Measurements from ENCODE around the gene DNAJC11. TPM values are rescaled to one million over a fixed set of nuclear protein-coding genes. Genes with fewer than 3 reads are reported as not detected.
A peak's percentile ranks its signal among the peaks of the same experiment; 100 is the strongest.

DNAJC11 gene
- total RNA-seq, 1 experiment from 2014 or later = 93.6 TPM

DNA sequence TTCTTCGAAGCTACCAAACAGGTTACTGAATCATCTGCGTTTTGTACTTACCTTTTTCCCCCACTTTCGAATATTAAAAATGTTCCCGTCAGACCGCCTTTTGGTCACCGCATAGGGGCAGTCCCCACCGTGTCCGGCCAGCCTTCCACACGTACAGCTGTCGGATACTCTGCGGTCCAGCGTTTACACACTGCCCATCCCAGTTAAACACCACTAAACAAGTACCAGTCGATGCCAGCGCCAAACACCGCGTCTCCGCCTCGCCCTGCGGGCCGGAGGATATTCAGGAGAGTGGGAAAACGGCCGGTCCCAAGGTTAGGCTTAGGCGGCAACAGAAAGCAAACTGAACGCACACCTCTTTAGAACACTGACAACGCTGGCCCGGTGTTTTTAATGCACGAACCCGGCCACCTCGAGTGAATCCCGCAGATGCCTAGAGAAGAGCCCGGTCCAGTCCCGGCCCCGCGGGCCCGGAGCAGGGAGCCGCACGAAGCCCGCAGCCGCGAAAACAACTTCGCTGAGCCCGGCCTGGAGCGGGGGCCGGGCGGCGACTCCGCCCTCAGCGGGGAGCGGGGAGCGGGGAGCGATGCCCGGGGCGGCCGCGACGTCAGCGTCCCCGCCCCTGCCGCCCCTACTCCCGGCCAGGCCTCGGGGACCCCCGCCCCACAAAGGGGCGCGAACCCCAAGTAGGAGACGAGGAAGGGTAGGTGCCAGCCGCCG is 88.8 kb downstream of the DNAJC11 start:
- TF ChIP-seq POLR2AphosphoS5 (IDR thresholded peaks at IDR 0.05; ENCODE audit: low read depth, low read length) (peak; percentile 40; the same call in 1 of the 2 replicates), TCF7L2 (IDR thresholded peaks at IDR 0.05; ENCODE audit: low read depth, low read length) (no peak), SIN3A (IDR thresholded peaks at IDR 0.05; ENCODE audit: borderline replicate concordance, insufficient read depth, low read depth, low read length) (peak; percentile 73)
- TF ChIP-seq, protein P1, sequence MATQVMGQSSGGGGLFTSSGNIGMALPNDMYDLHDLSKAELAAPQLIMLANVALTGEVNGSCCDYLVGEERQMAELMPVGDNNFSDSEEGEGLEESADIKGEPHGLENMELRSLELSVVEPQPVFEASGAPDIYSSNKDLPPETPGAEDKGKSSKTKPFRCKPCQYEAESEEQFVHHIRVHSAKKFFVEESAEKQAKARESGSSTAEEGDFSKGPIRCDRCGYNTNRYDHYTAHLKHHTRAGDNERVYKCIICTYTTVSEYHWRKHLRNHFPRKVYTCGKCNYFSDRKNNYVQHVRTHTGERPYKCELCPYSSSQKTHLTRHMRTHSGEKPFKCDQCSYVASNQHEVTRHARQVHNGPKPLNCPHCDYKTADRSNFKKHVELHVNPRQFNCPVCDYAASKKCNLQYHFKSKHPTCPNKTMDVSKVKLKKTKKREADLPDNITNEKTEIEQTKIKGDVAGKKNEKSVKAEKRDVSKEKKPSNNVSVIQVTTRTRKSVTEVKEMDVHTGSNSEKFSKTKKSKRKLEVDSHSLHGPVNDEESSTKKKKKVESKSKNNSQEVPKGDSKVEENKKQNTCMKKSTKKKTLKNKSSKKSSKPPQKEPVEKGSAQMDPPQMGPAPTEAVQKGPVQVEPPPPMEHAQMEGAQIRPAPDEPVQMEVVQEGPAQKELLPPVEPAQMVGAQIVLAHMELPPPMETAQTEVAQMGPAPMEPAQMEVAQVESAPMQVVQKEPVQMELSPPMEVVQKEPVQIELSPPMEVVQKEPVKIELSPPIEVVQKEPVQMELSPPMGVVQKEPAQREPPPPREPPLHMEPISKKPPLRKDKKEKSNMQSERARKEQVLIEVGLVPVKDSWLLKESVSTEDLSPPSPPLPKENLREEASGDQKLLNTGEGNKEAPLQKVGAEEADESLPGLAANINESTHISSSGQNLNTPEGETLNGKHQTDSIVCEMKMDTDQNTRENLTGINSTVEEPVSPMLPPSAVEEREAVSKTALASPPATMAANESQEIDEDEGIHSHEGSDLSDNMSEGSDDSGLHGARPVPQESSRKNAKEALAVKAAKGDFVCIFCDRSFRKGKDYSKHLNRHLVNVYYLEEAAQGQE (IDR thresholded peaks at IDR 0.05; ENCODE audit: insufficient read depth in 1 of 2, low read depth in 2 of 2, low read length in 1 of 2) = no peak
- TF ChIP-seq, protein P2, sequence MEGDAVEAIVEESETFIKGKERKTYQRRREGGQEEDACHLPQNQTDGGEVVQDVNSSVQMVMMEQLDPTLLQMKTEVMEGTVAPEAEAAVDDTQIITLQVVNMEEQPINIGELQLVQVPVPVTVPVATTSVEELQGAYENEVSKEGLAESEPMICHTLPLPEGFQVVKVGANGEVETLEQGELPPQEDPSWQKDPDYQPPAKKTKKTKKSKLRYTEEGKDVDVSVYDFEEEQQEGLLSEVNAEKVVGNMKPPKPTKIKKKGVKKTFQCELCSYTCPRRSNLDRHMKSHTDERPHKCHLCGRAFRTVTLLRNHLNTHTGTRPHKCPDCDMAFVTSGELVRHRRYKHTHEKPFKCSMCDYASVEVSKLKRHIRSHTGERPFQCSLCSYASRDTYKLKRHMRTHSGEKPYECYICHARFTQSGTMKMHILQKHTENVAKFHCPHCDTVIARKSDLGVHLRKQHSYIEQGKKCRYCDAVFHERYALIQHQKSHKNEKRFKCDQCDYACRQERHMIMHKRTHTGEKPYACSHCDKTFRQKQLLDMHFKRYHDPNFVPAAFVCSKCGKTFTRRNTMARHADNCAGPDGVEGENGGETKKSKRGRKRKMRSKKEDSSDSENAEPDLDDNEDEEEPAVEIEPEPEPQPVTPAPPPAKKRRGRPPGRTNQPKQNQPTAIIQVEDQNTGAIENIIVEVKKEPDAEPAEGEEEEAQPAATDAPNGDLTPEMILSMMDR (IDR thresholded peaks at IDR 0.05) = no peak
- CTCF ChIA-PET = interaction anchor here (1.0 kb wide), 1 partner anchor 9 kb away, joined by 3 read pairs; no protein-coding TSS in a partner anchor
- H3K4me3 ChIP-seq (ENCODE audit: low read depth in 2 of 2, low read length in 2 of 2) = peak overlapping the region; percentile 89 to 90
- in situ Hi-C loops (cut with HindIII; ENCODE audit: low pct_unique_long_range_greater_than_20kb, low sequenced_read_pairs) = no loop called here
- DNase-seq (ENCODE audit: low read depth, low spot score) (no peak), ATAC-seq (peak; percentile 72)
- intact Hi-C loops (cut with micrococcal nuclease; ENCODE audit: unreplicated experiment) = no loop called here
- no TSS peak for BruUV-seq (replicated peaks)
- no peaks in the 10 kb centered on the region; the same call in 1 of the 2 replicates for H3K36me3 ChIP-seq (ENCODE audit: control insufficient read depth, insufficient read depth, low read length)
- POLR2A ChIA-PET = interaction anchor here (0.6 kb wide), 1 partner anchor 199 kb away, joined by 3 read pairs; no protein-coding TSS in a partner anchor
- no peaks in the 10 kb centered on the region for H3K27me3 ChIP-seq (ENCODE audit: control insufficient read depth, insufficient read depth, low read length)
- peak overlapping the region; percentile 95 for H3K27ac ChIP-seq (ENCODE audit: low read length)
- H3K4me1 ChIP-seq (ENCODE audit: control insufficient read depth, insufficient read depth, low read length) = peaks cover 22% of the 10 kb centered on the region
- no peaks in the 10 kb centered on the region for H3K9me3 ChIP-seq (ENCODE audit: control insufficient read depth, insufficient read depth, low read depth, low read length)

DNA sequence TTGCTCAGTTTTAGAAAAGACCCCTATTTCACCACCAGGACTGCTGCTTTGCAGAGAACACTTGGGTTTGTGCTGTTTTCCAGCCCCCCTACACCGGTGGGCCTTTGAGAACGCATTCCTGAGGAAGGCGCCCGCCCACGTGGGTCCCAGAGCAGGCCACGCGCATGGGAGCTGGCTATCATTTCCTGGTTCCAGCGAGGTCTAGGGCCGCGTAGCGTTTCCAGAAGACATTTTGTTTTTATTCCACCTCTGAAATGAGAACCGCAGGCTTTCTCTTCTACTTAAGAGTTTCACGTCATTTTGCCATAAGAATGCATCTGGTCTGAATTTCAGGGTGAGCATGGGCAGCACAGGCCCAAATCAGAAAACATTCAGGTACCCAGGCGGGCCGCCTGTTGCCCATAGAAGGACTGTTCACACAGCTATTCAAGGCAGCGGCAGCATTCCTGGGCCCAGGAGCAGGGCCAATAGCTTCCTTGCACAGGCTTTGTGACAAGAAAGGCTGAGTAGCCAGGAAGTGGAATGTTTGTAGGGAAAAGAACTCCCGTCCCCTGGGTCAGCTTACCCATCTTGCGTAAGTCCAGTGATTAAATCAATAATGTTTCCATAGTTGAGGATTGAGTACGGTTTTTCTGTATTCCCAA is 97.6 kb downstream of the DNAJC11 start:
- Histone ChIP-seq H3K27ac (ENCODE audit: low read length) (peak overlapping the region; percentile 97), H3K27me3 (ENCODE audit: control insufficient read depth, insufficient read depth, low read length) (no peaks in the 10 kb centered on the region), H3K4me3 (ENCODE audit: low read depth in 2 of 2, low read length in 2 of 2) (peak overlapping the region; percentile 54 to 61), H3K4me1 (ENCODE audit: control insufficient read depth, insufficient read depth, low read length) (peaks cover 19% of the 10 kb centered on the region), H3K9me3 (ENCODE audit: control insufficient read depth, insufficient read depth, low read depth, low read length) (no peaks in the 10 kb centered on the region), H3K36me3 (ENCODE audit: control insufficient read depth, insufficient read depth, low read length) (no peaks in the 10 kb centered on the region; the same call in 1 of the 2 replicates)
- DNase-seq (ENCODE audit: low read depth, low spot score) (no peak), ATAC-seq (no peak)
- ChIA-PET POLR2A (no interaction called here), CTCF (interaction anchor here (1.0 kb wide), 1 partner anchor 8 kb away, joined by 3 read pairs; no protein-coding TSS in a partner anchor)
- no TSS peak for BruUV-seq (replicated peaks)
- TF ChIP-seq POLR2AphosphoS5 (IDR thresholded peaks at IDR 0.05; ENCODE audit: low read depth, low read length) = no peak
- TF ChIP-seq, protein P2 (IDR thresholded peaks at IDR 0.05) = no peak
- TF ChIP-seq, protein P1 (IDR thresholded peaks at IDR 0.05; ENCODE audit: insufficient read depth in 1 of 2, low read depth in 2 of 2, low read length in 1 of 2) = no peak
- no peak for TF ChIP-seq SIN3A (IDR thresholded peaks at IDR 0.05; ENCODE audit: borderline replicate concordance, insufficient read depth, low read depth, low read length)
- no peak for TF ChIP-seq TCF7L2 (IDR thresholded peaks at IDR 0.05; ENCODE audit: low read depth, low read length)
- in situ Hi-C loops (cut with HindIII; ENCODE audit: low pct_unique_long_range_greater_than_20kb, low sequenced_read_pairs) = no loop called here
- intact Hi-C loops (cut with micrococcal nuclease; ENCODE audit: unreplicated experiment) = no loop called here

All from Panc1 (cell line).